ENCODE data around the gene UBL3.

UBL3 gene

DNA sequence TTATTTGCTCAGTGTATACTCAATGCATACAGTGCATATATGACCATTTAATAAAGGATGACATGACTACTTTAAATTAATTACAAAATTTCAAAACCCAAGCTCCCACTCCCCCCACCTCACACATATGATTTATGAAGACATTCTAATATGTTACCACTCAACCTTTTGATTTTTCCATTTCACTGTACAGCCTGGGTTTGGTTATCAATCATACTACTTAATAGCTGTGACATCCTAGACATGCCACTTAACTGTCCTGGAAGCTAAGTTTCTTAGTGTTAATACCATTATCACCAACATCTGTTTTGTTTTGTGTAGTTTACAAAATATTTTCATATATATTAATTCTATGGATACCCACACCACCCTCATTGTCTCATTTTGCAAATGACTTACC, 42.2 kb downstream of the UBL3 start:
- no peak overlapping the region for H3K4me3 ChIP-seq (ENCODE audit: control insufficient read depth, low read depth, low read length)
- TF ChIP-seq, protein P1, sequence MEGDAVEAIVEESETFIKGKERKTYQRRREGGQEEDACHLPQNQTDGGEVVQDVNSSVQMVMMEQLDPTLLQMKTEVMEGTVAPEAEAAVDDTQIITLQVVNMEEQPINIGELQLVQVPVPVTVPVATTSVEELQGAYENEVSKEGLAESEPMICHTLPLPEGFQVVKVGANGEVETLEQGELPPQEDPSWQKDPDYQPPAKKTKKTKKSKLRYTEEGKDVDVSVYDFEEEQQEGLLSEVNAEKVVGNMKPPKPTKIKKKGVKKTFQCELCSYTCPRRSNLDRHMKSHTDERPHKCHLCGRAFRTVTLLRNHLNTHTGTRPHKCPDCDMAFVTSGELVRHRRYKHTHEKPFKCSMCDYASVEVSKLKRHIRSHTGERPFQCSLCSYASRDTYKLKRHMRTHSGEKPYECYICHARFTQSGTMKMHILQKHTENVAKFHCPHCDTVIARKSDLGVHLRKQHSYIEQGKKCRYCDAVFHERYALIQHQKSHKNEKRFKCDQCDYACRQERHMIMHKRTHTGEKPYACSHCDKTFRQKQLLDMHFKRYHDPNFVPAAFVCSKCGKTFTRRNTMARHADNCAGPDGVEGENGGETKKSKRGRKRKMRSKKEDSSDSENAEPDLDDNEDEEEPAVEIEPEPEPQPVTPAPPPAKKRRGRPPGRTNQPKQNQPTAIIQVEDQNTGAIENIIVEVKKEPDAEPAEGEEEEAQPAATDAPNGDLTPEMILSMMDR (conservative IDR thresholded peaks at IDR 0.05; ENCODE audit: control insufficient read depth, insufficient read depth, low read depth, low read length), result no peak
- DNase-seq (ENCODE audit: low read depth), result no peak

DNA sequence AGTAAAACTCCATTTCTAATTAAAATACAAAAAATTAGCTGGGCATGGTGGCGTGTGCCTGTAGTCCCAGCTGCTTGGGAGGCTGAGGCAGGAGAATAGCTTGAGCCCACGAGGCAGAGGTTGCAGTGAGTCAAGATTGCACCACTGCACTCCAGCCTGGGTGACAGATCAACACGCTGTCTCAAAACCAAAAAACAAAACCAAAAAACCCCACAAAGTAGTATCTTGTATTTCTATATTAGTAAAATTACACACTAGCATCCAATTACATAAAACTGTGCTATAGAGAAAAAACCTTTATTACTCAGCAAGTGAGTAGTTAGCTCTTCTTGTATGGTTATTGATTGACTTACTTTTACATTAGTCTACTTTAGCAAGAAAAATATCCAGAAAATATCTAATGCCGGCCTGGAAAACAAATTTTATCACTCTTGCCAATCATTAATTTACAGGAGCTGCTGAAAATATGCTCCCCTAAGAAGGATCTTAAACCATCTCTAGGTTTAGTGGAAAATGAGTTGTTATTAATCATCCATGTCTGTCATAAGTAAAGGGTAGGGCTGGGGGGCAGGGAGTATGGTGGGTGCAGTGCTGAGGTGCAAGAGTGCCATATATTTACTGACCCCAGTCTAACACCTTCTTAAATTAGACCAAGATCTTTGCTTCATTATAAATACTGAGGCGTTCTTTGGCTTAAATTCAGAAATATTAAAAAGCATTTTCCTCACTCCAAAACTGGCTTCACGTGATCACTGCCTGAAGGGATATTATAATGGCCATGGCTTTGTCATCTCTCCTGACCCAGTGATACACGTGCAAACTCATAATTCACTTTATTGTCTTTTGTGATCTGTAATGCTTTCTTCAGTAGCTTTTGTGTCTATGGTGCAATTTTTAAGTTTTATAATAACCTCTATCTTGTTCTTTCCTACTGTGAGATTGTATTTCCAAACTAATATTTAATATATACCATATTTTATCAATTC, 44.1 kb downstream of the UBL3 start:
- no peak for DNase-seq (ENCODE audit: low read depth)
- H3K4me3 ChIP-seq (ENCODE audit: control insufficient read depth, low read depth, low read length), result no peak overlapping the region
- TF ChIP-seq, protein P1 (conservative IDR thresholded peaks at IDR 0.05; ENCODE audit: control insufficient read depth, insufficient read depth, low read depth, low read length), result no peak

DNA sequence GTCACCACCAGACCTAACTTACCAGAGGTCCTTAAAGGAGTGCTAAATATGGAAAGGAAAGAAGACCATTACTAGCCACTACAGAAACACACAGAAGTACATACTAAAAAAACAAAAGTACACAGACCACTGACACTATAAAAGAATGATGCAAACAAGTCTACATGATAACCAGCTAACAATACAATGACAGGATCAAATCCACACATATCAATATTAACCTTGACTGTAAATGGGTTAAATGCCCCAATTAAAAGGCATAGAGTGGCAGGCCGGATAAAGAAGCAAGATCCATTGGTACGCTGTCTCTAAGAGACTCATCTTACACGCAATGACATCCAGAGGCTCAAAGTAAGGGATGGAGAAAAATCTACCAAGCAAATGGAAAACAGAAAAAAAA, 47.2 kb downstream of the UBL3 start:
- H3K4me3 ChIP-seq (ENCODE audit: control insufficient read depth, low read depth, low read length), result no peak overlapping the region
- no peak for DNase-seq (ENCODE audit: low read depth)
- TF ChIP-seq, protein P1 (conservative IDR thresholded peaks at IDR 0.05; ENCODE audit: control insufficient read depth, insufficient read depth, low read depth, low read length), result no peak

DNA sequence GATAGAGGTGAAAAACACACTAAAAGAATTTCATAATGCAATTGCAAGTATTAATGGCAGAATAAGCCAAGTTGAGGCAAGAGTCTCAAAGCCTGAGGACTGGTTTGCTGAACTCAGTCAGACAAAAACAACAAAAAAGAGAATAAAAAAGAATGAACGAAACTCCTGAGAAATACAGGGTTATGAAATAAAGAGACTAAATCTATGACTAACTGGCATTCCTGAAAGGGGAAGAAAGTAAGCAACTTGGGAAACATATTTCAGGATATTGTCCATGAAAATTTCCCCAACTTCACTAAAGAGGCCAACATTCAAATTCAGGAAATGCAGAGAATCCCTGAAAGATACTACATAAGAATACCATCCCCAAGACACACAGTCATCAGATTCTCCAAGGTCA, 47.8 kb downstream of the UBL3 start:
- H3K4me3 ChIP-seq (ENCODE audit: control insufficient read depth, low read depth, low read length), result no peak overlapping the region
- peak; percentile 33 for DNase-seq (ENCODE audit: low read depth)
- TF ChIP-seq, protein P1 (conservative IDR thresholded peaks at IDR 0.05; ENCODE audit: control insufficient read depth, insufficient read depth, low read depth, low read length), result no peak

DNA sequence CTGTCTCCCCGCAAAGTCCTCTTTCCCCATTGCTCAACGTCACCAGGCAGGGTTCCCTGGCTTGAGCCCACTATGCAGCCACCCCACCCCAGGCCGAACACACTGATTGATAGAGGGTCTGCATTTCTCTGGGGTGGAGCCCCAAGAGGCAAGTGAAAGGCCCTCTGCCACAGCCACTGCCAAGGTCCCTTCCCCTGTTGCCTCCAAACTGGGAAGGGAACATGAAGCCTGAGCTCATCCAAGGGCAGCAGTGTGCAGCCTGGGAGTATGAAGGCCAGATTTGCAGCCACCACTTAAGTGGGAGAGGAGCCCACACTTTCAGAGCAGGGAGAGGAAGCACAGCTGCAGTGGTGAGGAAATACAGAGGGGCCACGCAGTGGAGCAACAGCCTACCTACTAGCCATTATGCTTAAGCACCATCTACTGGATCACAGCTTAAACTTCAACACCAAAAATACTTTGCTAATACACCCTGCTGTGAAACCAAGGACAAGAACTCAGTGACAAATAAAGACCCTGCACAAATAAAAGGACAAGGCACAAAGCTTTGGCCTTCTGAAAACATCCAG, 48.6 kb downstream of the UBL3 start:
- no peak overlapping the region for H3K4me3 ChIP-seq (ENCODE audit: control insufficient read depth, low read depth, low read length)
- peak; percentile 21 for DNase-seq (ENCODE audit: low read depth)
- TF ChIP-seq, protein P1 (conservative IDR thresholded peaks at IDR 0.05; ENCODE audit: control insufficient read depth, insufficient read depth, low read depth, low read length), result no peak

DNA sequence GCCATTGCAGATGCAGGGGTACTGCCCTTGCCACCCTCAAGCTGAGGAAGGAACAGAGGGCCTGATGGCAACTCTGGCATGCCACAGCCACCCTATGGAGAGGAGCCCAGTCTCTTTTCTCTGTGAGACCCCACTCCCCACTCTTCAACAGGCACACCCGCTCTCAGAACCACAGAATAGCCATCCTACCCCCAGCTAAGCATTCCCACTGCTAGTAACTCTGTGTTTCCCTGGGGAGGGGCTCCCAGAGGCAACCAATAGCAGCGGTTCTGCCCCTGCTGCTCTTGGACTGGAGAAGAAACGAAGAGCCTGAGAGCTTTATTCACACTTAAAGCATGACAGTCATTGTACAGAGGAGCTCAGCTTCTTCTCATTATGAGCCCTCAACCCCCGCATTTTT, 49.3 kb downstream of the UBL3 start:
- no peak for DNase-seq (ENCODE audit: low read depth)
- TF ChIP-seq, protein P1 (conservative IDR thresholded peaks at IDR 0.05; ENCODE audit: control insufficient read depth, insufficient read depth, low read depth, low read length), result no peak
- no peak overlapping the region for H3K4me3 ChIP-seq (ENCODE audit: control insufficient read depth, low read depth, low read length)

Measured in fibroblast of mammary gland (primary cell).